Measurements from ENCODE around the gene GBE1.

Gene GBE1

DNA sequence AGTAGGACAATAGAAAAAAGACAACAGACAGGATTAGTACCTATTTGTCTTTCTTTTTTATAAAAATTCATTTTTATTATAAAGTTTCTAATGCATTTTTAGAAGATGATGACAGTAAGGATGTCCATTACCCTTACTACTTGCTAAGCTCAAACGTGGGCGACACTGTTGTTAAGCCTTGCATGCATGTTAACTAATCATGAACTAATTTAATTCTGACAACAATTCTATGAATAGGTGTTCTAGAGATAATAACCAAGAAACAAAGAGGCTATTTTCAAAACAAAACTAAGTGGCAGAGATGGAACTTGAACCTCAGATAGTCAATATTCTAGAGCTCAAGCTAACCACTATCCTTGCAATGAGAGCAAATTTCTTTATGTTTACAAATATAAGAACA lies 247.9 kb downstream of the GBE1 start:
- no peak overlapping the region for H3K9ac ChIP-seq (ENCODE audit: low read length)
- no peak for TF ChIP-seq EZH2phosphoT487 (IDR thresholded peaks at IDR 0.05; ENCODE audit: low read depth)
- no peak overlapping the region for H3K4me3 ChIP-seq (ENCODE audit: low read length)
- H3K79me2 ChIP-seq (ENCODE audit: low read length): no peaks in the 10 kb centered on the region
- no peaks in the 10 kb centered on the region for H3K36me3 ChIP-seq (replicated peaks; ENCODE audit: low read depth, low read length)
- no peak overlapping the region for H3K27ac ChIP-seq (ENCODE audit: low read length)
- H4K20me1 ChIP-seq (ENCODE audit: insufficient read depth, low read length): no peaks in the 10 kb centered on the region
- H3K27me3 ChIP-seq (ENCODE audit: low read depth, low read length): no peaks in the 10 kb centered on the region
- peaks cover 24% of the 10 kb centered on the region for H3K4me1 ChIP-seq (ENCODE audit: low read length)
- no peaks in the 10 kb centered on the region for H3K9me3 ChIP-seq (ENCODE audit: insufficient read depth, low read length)
- no peak overlapping the region for H2AFZ ChIP-seq (ENCODE audit: low read depth, low read length)
- H3K4me2 ChIP-seq (ENCODE audit: low read length): no peak overlapping the region

DNA sequence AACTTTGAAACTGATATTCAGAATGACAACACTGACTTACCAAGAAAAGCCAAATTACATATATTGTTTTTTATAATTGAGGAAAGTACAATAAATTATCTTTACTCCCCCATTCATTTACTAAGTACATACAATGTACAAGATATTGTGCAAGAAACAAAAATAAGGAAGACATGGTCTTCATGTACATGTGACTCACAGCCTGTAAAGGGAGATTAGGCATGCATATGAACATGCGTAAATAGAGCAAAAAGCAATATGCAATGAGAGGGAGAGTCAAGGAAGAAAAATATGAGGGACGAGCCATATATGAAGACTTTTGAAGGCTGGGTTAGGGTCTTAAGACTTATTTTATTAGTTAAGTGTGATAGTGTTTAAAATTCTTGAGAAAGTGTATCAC lies 258.4 kb downstream of the GBE1 start:
- no peak overlapping the region for H2AFZ ChIP-seq (ENCODE audit: low read depth, low read length)
- no peaks in the 10 kb centered on the region for H3K79me2 ChIP-seq (ENCODE audit: low read length)
- TF ChIP-seq EZH2phosphoT487 (IDR thresholded peaks at IDR 0.05; ENCODE audit: low read depth): no peak
- TF ChIP-seq, protein P1, sequence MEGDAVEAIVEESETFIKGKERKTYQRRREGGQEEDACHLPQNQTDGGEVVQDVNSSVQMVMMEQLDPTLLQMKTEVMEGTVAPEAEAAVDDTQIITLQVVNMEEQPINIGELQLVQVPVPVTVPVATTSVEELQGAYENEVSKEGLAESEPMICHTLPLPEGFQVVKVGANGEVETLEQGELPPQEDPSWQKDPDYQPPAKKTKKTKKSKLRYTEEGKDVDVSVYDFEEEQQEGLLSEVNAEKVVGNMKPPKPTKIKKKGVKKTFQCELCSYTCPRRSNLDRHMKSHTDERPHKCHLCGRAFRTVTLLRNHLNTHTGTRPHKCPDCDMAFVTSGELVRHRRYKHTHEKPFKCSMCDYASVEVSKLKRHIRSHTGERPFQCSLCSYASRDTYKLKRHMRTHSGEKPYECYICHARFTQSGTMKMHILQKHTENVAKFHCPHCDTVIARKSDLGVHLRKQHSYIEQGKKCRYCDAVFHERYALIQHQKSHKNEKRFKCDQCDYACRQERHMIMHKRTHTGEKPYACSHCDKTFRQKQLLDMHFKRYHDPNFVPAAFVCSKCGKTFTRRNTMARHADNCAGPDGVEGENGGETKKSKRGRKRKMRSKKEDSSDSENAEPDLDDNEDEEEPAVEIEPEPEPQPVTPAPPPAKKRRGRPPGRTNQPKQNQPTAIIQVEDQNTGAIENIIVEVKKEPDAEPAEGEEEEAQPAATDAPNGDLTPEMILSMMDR (IDR thresholded peaks at IDR 0.05; ENCODE audit: low read depth, low read length): no peak
- H3K9me3 ChIP-seq (ENCODE audit: insufficient read depth, low read length): 0 out of 2 replicates have a peak, but pooled peaks cover 4% of the 10 kb centered on the region
- no peak overlapping the region for H3K9ac ChIP-seq (ENCODE audit: low read length)
- peaks cover 13% of the 10 kb centered on the region for H3K4me1 ChIP-seq (ENCODE audit: low read length)
- no peaks in the 10 kb centered on the region for H4K20me1 ChIP-seq (ENCODE audit: insufficient read depth, low read length)
- H3K27me3 ChIP-seq (ENCODE audit: low read depth, low read length): no peaks in the 10 kb centered on the region
- peaks cover 18% of the 10 kb centered on the region for H3K36me3 ChIP-seq (replicated peaks; ENCODE audit: low read depth, low read length)
- H3K4me3 ChIP-seq (ENCODE audit: low read length): no peak overlapping the region
- no peak overlapping the region for H3K27ac ChIP-seq (ENCODE audit: low read length)
- H3K4me2 ChIP-seq (ENCODE audit: low read length): no peak overlapping the region

DNA sequence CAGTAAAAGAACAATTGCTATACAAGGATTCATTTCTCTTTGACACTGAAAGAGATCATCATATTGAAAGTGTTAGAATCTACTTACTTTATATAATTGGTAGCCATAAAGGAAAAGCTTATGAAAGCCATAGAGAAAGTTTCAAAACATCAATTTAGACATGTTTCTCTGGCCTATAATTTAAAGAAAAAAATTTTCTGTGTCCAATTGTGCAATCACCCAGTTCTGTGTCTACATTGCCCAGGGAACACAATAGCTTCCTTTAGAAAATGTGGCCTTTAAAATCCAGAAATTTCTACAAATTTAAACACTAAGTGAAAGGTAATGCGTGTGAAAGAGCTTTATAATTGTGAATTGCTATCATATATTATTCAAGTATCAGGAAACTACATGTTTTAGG lies 259.2 kb downstream of the GBE1 start:
- H3K27me3 ChIP-seq (ENCODE audit: low read depth, low read length): no peaks in the 10 kb centered on the region
- H3K4me3 ChIP-seq (ENCODE audit: low read length): no peak overlapping the region
- no peak overlapping the region for H3K9ac ChIP-seq (ENCODE audit: low read length)
- 0 out of 2 replicates have a peak, but pooled peaks cover 4% of the 10 kb centered on the region for H3K9me3 ChIP-seq (ENCODE audit: insufficient read depth, low read length)
- no peaks in the 10 kb centered on the region for H3K79me2 ChIP-seq (ENCODE audit: low read length)
- H3K27ac ChIP-seq (ENCODE audit: low read length): no peak overlapping the region
- peaks cover 13% of the 10 kb centered on the region for H3K4me1 ChIP-seq (ENCODE audit: low read length)
- TF ChIP-seq, protein P1 (IDR thresholded peaks at IDR 0.05; ENCODE audit: low read depth, low read length): no peak
- TF ChIP-seq EZH2phosphoT487 (IDR thresholded peaks at IDR 0.05; ENCODE audit: low read depth): no peak
- no peak overlapping the region for H2AFZ ChIP-seq (ENCODE audit: low read depth, low read length)
- H3K4me2 ChIP-seq (ENCODE audit: low read length): no peak overlapping the region
- peaks cover 18% of the 10 kb centered on the region for H3K36me3 ChIP-seq (replicated peaks; ENCODE audit: low read depth, low read length)
- H4K20me1 ChIP-seq (ENCODE audit: insufficient read depth, low read length): no peaks in the 10 kb centered on the region

DNA sequence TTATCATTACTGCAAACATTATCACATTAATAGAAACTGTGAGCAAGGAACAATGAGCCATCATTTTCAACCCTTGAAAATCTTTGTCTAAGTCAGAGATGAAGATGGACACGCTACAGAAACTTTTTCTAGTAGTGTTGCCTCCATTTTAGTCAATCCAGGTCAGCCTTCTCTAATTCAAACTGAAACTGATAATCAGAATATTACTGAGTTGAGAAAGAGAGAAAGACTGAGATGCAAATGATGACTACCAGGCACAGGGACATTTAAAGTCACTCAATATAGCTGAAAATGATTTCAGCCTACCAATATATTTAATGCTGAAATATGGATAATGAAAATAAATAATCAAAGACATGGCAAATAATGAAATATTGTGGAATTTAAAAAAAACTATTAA lies 261.4 kb downstream of the GBE1 start:
- no peak overlapping the region for H3K9ac ChIP-seq (ENCODE audit: low read length)
- H3K4me2 ChIP-seq (ENCODE audit: low read length): peak overlapping the region; percentile 17; the same call in 1 of the 2 replicates
- H4K20me1 ChIP-seq (ENCODE audit: insufficient read depth, low read length): no peaks in the 10 kb centered on the region
- no peaks in the 10 kb centered on the region for H3K79me2 ChIP-seq (ENCODE audit: low read length)
- peaks cover 13% of the 10 kb centered on the region for H3K4me1 ChIP-seq (ENCODE audit: low read length)
- no peak overlapping the region for H3K27ac ChIP-seq (ENCODE audit: low read length)
- H3K36me3 ChIP-seq (replicated peaks; ENCODE audit: low read depth, low read length): peaks cover 18% of the 10 kb centered on the region
- TF ChIP-seq EZH2phosphoT487 (IDR thresholded peaks at IDR 0.05; ENCODE audit: low read depth): no peak
- TF ChIP-seq, protein P1 (IDR thresholded peaks at IDR 0.05; ENCODE audit: low read depth, low read length): no peak
- no peak overlapping the region for H2AFZ ChIP-seq (ENCODE audit: low read depth, low read length)
- no peak overlapping the region for H3K4me3 ChIP-seq (ENCODE audit: low read length)
- H3K27me3 ChIP-seq (ENCODE audit: low read depth, low read length): no peaks in the 10 kb centered on the region
- 0 out of 2 replicates have a peak, but pooled peaks cover 4% of the 10 kb centered on the region for H3K9me3 ChIP-seq (ENCODE audit: insufficient read depth, low read length)
